ENCODE results near the gene NT5DC2.

NT5DC2 gene

DNA sequence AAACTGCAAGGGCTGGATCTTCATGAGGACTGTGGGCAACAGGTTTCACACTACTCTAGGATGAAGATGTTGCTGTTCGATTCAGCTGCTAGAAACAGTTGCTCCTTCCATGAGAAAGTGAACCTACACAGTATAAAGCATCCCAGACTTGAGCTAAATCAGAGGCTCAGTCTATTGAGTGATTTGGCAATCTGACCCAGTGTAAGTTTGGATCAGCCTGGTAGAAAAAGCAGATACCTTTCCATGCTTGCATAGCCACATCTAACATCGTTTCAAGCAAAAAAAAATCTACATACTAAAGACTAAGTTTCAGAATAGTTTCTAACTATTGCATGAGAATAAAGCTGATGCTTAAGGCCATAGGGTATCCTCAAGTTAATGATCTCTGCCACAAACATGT, 7.4 kb upstream of the NT5DC2 start:
- no CpG with 5 or more reads among the region's 2 CpGs for WGBS
- Histone ChIP-seq H2AFZ (ENCODE audit: low read depth, low read length) (no peak overlapping the region), H2AK5ac (ENCODE audit: low read length, severe bottlenecking) (no peak overlapping the region), H3K18ac (ENCODE audit: low read depth in 1 of 2, low read length in 2 of 2) (no peak overlapping the region), H3K4me1 (ENCODE audit: control insufficient read depth, insufficient read depth, low read depth, low read length) (peaks cover 16% of the 10 kb centered on the region), H3K4me2 (ENCODE audit: low read length, poor library complexity, severe bottlenecking) (no peak overlapping the region), H4K91ac (ENCODE audit: low read length) (no peak overlapping the region), H3K9me3 (ENCODE audit: control insufficient read depth, low read length) (no peaks in the 10 kb centered on the region), H3K14ac (ENCODE audit: low read length in 2 of 2) (no peak overlapping the region), H2BK15ac (ENCODE audit: low read depth, poor library complexity, severe bottlenecking) (no peak overlapping the region), H3K4me3 (ENCODE audit: insufficient read depth in 1 of 2, low read depth in 1 of 2, low read length in 2 of 2) (no peak overlapping the region), H3K36me3 (ENCODE audit: control insufficient read depth in 1 of 2, insufficient read depth in 2 of 2, low read depth in 1 of 2, low read length in 2 of 2) (peaks cover 12 to 55% of the 10 kb centered on the region in 2 experiments), H3K23ac (ENCODE audit: low read length in 2 of 2) (no peak overlapping the region), H4K8ac (ENCODE audit: low read length) (no peak overlapping the region), H3K27me3 (ENCODE audit: control insufficient read depth in 1 of 2, insufficient read depth in 1 of 2, low read length in 2 of 2) (no peaks in the 10 kb centered on the region), H3K27ac (ENCODE audit: low read length, poor library complexity, severe bottlenecking) (no peak overlapping the region), H2BK12ac (ENCODE audit: low read length in 2 of 2) (no peak overlapping the region), H3K9ac (ENCODE audit: low read length) (no peak overlapping the region), H3K4ac (ENCODE audit: low read depth in 1 of 2, low read length in 2 of 2) (no peak overlapping the region), H2BK5ac (ENCODE audit: low read depth, low read length, poor library complexity, severe bottlenecking) (no peak overlapping the region), H3K79me1 (replicated peaks; ENCODE audit: low read length, poor library complexity, severe bottlenecking) (peaks cover 16% of the 10 kb centered on the region), H2BK120ac (ENCODE audit: low read depth, low read length) (no peak overlapping the region)
- DNase-seq: no peak

DNA sequence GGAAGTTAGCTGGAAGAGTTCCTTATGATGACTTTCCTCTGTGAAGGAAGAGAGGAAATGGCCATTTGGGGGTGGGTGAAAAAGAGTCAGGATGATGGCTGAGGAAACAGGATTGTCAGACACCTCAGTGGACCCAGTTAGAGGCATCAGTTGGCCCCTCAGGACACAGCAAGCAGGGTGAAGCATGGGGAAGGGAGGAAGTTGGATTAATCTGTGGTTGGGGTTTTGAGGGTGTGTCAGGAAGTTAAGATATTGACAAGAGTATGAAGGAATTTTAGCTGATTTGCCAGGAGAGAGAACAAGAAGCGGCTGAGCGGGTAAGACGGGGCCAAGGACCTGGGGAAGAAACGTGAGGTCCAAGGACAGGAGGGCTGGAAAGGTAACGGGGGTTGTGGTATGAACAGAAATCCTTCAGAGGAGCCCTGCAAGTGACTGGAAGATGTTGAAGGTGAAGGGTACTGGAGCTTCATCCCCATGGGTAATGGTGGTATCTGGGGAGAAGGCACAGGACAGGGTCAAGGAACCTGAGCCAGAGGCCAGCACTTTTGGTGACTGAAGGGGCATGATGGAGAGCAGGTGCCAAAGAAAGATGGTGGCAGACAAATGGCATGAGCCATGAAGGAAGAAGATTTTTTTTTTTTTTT, 5.5 kb upstream of the NT5DC2 start:
- H2BK5ac ChIP-seq (ENCODE audit: low read depth, low read length, poor library complexity, severe bottlenecking): no peak overlapping the region
- H3K4ac ChIP-seq (ENCODE audit: low read depth in 1 of 2, low read length in 2 of 2): no peak overlapping the region
- H3K14ac ChIP-seq (ENCODE audit: low read length in 2 of 2): no peak overlapping the region
- H3K79me1 ChIP-seq (replicated peaks; ENCODE audit: low read length, poor library complexity, severe bottlenecking): peaks cover 12% of the 10 kb centered on the region
- no peak overlapping the region for H3K27ac ChIP-seq (ENCODE audit: low read length, poor library complexity, severe bottlenecking)
- H4K8ac ChIP-seq (ENCODE audit: low read length): no peak overlapping the region
- H3K9me3 ChIP-seq (ENCODE audit: control insufficient read depth, low read length): no peaks in the 10 kb centered on the region
- H2BK12ac ChIP-seq (ENCODE audit: low read length in 2 of 2): peak overlapping the region in 1 of 2 experiments; percentile 18
- H3K4me3 ChIP-seq (ENCODE audit: insufficient read depth in 1 of 2, low read depth in 1 of 2, low read length in 2 of 2): peak overlapping the region in 1 of 2 experiments; percentile 9
- no peak overlapping the region for H3K18ac ChIP-seq (ENCODE audit: low read depth in 1 of 2, low read length in 2 of 2)
- peaks cover 21% of the 10 kb centered on the region for H3K4me1 ChIP-seq (ENCODE audit: control insufficient read depth, insufficient read depth, low read depth, low read length)
- H4K91ac ChIP-seq (ENCODE audit: low read length): no peak overlapping the region
- no peak overlapping the region for H3K9ac ChIP-seq (ENCODE audit: low read length)
- H3K36me3 ChIP-seq (ENCODE audit: control insufficient read depth in 1 of 2, insufficient read depth in 2 of 2, low read depth in 1 of 2, low read length in 2 of 2): peaks cover 18 to 40% of the 10 kb centered on the region in 2 experiments
- no peaks in the 10 kb centered on the region for H3K27me3 ChIP-seq (ENCODE audit: control insufficient read depth in 1 of 2, insufficient read depth in 1 of 2, low read length in 2 of 2)
- H2BK120ac ChIP-seq (ENCODE audit: low read depth, low read length): no peak overlapping the region
- no peak overlapping the region for H2AFZ ChIP-seq (ENCODE audit: low read depth, low read length)
- H3K23ac ChIP-seq (ENCODE audit: low read length in 2 of 2): no peak overlapping the region
- no peak for DNase-seq
- no peak overlapping the region for H2AK5ac ChIP-seq (ENCODE audit: low read length, severe bottlenecking)
- WGBS: 94% methylated on average over 5 of the region's 5 CpGs
- no peak overlapping the region for H2BK15ac ChIP-seq (ENCODE audit: low read depth, poor library complexity, severe bottlenecking)
- no peak overlapping the region for H3K4me2 ChIP-seq (ENCODE audit: low read length, poor library complexity, severe bottlenecking)

DNA sequence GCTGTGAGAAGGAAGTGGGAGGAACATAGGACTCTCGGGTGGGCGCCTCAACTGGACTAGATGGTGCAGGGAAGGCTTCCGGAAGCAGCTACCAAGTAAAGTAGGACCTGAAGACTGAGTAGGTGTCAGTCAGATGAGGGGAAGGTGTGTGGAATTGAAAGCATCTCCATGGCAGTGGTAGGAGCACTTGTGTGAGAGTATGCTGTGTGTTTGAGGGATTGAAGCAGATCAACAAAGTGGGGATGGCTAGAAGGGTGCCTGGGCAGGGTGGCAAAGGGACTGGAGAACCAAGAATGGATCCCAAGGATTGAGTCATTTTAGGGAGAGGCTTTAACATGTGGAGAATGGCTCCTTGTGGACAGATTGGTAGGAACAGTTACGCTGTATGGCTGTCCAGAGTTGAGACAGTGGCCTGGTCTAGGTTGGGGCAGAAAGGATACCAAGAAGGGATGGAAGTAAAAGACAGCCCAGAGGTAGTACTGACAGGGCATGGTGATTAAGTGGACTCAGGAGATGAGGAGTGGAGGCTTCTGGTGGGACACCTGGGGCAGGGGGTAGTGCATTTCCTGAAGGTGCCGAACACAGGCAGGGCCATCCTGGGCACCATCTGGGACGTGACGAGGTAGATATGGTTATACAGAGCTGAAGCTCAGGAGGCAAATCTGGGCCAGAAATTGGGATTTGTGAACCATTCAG, 4.2 kb upstream of the NT5DC2 start:
- no peak overlapping the region for H3K18ac ChIP-seq (ENCODE audit: low read depth in 1 of 2, low read length in 2 of 2)
- H4K8ac ChIP-seq (ENCODE audit: low read length): peak overlapping the region; percentile 28
- no peaks in the 10 kb centered on the region for H3K27me3 ChIP-seq (ENCODE audit: control insufficient read depth in 1 of 2, insufficient read depth in 1 of 2, low read length in 2 of 2)
- H3K4ac ChIP-seq (ENCODE audit: low read depth in 1 of 2, low read length in 2 of 2): peak overlapping the region in 1 of 2 experiments; percentile 17
- H3K79me1 ChIP-seq (replicated peaks; ENCODE audit: low read length, poor library complexity, severe bottlenecking): peaks cover 10% of the 10 kb centered on the region
- no peak for DNase-seq
- H3K4me2 ChIP-seq (ENCODE audit: low read length, poor library complexity, severe bottlenecking): peak overlapping the region; percentile 87
- peak overlapping the region in 1 of 2 experiments; percentile 86 for H3K14ac ChIP-seq (ENCODE audit: low read length in 2 of 2)
- no peak overlapping the region for H2BK12ac ChIP-seq (ENCODE audit: low read length in 2 of 2)
- H4K91ac ChIP-seq (ENCODE audit: low read length): no peak overlapping the region
- H3K4me1 ChIP-seq (ENCODE audit: control insufficient read depth, insufficient read depth, low read depth, low read length): peaks cover 22% of the 10 kb centered on the region
- 79% methylated on average over 7 of the region's 7 CpGs for WGBS
- H3K36me3 ChIP-seq (ENCODE audit: control insufficient read depth in 1 of 2, insufficient read depth in 2 of 2, low read depth in 1 of 2, low read length in 2 of 2): peaks cover 15 to 31% of the 10 kb centered on the region in 2 experiments
- H2BK120ac ChIP-seq (ENCODE audit: low read depth, low read length): no peak overlapping the region
- no peak overlapping the region for H3K27ac ChIP-seq (ENCODE audit: low read length, poor library complexity, severe bottlenecking)
- H3K9me3 ChIP-seq (ENCODE audit: control insufficient read depth, low read length): no peaks in the 10 kb centered on the region
- no peak overlapping the region for H2BK15ac ChIP-seq (ENCODE audit: low read depth, poor library complexity, severe bottlenecking)
- H3K9ac ChIP-seq (ENCODE audit: low read length): peak overlapping the region; percentile 98
- no peak overlapping the region for H3K23ac ChIP-seq (ENCODE audit: low read length in 2 of 2)
- no peak overlapping the region for H2BK5ac ChIP-seq (ENCODE audit: low read depth, low read length, poor library complexity, severe bottlenecking)
- H2AK5ac ChIP-seq (ENCODE audit: low read length, severe bottlenecking): no peak overlapping the region
- peak overlapping the region in 1 of 2 experiments; percentile 98 for H3K4me3 ChIP-seq (ENCODE audit: insufficient read depth in 1 of 2, low read depth in 1 of 2, low read length in 2 of 2)
- H2AFZ ChIP-seq (ENCODE audit: low read depth, low read length): no peak overlapping the region

DNA sequence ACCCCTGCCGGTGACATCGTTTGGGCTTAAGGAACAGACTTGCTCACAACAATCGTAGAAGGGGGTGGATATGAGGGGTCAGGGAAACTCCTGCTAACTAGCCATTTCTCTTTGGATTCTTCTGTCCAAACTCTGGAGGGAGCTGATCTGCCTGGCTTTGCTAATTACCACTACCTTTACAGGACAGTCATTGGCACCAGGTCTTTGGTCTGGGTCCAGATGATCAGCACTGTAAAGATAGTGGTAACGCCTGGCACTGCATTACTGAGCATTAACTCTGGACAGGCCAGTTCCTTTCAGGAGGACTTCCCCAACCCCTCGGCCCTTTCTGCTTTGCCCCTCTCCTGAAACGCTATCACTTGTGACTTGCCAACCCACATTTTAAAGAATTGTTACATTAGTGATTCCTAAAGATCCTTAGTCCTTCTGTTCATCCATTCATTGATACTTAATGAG, 3.5 kb upstream of the NT5DC2 start:
- Histone ChIP-seq H3K4me3 (ENCODE audit: insufficient read depth in 1 of 2, low read depth in 1 of 2, low read length in 2 of 2) (peak overlapping the region; percentile 82 to 98), H3K23ac (ENCODE audit: low read length in 2 of 2) (peak overlapping the region in 1 of 2 experiments; percentile 74), H2BK15ac (ENCODE audit: low read depth, poor library complexity, severe bottlenecking) (no peak overlapping the region), H3K4ac (ENCODE audit: low read depth in 1 of 2, low read length in 2 of 2) (peak overlapping the region in 1 of 2 experiments; percentile 32), H3K4me1 (ENCODE audit: control insufficient read depth, insufficient read depth, low read depth, low read length) (peaks cover 26% of the 10 kb centered on the region), H3K27ac (ENCODE audit: low read length, poor library complexity, severe bottlenecking) (peak overlapping the region; percentile 94), H3K4me2 (ENCODE audit: low read length, poor library complexity, severe bottlenecking) (peak overlapping the region; percentile 87), H2BK120ac (ENCODE audit: low read depth, low read length) (no peak overlapping the region), H3K9ac (ENCODE audit: low read length) (peak overlapping the region; percentile 98), H2BK12ac (ENCODE audit: low read length in 2 of 2) (peak overlapping the region in 1 of 2 experiments; percentile 70), H2AK5ac (ENCODE audit: low read length, severe bottlenecking) (peak overlapping the region; percentile 27), H3K79me1 (replicated peaks; ENCODE audit: low read length, poor library complexity, severe bottlenecking) (peaks cover 9% of the 10 kb centered on the region), H3K18ac (ENCODE audit: low read depth in 1 of 2, low read length in 2 of 2) (peak overlapping the region in 1 of 2 experiments; percentile 76), H3K14ac (ENCODE audit: low read length in 2 of 2) (peak overlapping the region in 1 of 2 experiments; percentile 22), H3K9me3 (ENCODE audit: control insufficient read depth, low read length) (no peaks in the 10 kb centered on the region), H4K8ac (ENCODE audit: low read length) (no peak overlapping the region), H3K27me3 (ENCODE audit: control insufficient read depth in 1 of 2, insufficient read depth in 1 of 2, low read length in 2 of 2) (no peaks in the 10 kb centered on the region), H3K36me3 (ENCODE audit: control insufficient read depth in 1 of 2, insufficient read depth in 2 of 2, low read depth in 1 of 2, low read length in 2 of 2) (peaks cover 14 to 29% of the 10 kb centered on the region in 2 experiments), H4K91ac (ENCODE audit: low read length) (peak overlapping the region; percentile 70), H2BK5ac (ENCODE audit: low read depth, low read length, poor library complexity, severe bottlenecking) (no peak overlapping the region), H2AFZ (ENCODE audit: low read depth, low read length) (peak overlapping the region; percentile 33)
- 15% methylated on average over 6 of the region's 6 CpGs for WGBS
- no peak for DNase-seq
